HG02938 (cell line): Measurements from ENCODE around the gene RBCK1.
A peak's percentile ranks its signal among the peaks of the same experiment; 100 is the strongest.

Experiments used
- ATAC-seq: cut with Tn5 transposase; IDR thresholded peaks from one replicate; pipeline ENCODE4 v1.9.1; 2021; ENCODE audit warnings: mild to moderate bottlenecking, moderate library complexity; ENCODE audit not compliant: unreplicated experiment

Gene RBCK1

DNA sequence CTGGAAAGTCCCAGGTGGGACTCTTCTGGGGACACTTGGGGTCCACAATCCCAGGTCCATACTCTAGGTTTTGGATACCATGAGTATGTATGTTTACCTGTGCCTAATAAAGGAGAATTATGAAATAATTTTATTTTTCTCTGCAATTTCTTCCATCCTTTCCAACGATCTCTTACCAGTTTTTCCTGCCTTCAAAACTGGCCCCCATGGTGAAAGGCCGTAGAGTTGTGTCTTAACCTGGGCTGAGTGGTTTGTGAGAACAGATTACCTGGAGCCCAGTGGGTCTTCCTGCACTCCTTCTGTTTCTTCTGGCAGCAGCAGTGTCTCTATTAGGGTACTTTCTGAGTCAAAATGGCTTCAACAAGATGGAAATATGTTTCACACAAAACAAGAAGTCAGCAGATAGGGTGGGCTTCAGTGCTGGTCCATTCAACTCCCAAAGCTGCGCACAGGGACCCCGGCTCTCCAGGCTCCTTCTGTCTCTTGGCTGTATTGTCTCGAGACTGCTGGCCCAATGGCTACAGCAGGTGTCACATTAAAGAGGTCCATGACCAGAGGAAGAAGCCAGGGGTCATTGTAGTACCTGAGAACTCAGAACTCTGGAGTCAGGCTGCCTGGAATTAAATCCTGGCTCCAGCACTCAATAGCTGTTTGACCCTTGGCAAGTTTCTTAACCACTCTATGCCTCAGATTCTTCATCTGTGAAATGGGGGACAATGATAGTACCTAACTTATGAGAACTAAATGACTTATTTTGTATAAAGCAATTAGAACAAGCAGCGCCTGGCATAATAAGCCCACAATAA lies 10.5 kb upstream of the RBCK1 start:
- no peak for ATAC-seq

DNA sequence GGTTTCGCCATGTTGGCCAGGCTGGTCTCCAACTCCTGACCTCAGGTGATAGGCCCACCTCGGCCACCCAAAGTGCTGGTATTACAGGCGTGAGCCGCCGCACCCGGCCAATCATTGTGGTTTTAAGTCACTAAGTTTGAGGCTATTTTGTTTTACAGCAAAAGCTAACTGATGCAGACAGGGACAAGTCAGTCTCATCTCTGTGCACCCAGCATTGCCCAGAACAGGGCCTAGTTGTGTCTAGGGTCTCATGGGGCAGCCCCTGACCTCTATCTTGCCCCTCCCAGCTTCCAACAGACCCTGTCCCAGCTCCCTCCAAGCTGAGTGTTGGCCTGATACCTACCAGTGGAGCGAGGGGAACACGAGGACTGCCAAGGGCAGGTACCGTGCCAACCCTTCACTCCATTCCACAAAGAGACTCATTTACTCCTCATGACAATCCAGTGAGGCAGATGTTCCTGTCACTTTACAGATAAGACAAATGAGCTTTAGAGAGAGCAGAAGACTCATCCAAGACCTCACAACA lies 8.9 kb upstream of the RBCK1 start:
- ATAC-seq = no peak

DNA sequence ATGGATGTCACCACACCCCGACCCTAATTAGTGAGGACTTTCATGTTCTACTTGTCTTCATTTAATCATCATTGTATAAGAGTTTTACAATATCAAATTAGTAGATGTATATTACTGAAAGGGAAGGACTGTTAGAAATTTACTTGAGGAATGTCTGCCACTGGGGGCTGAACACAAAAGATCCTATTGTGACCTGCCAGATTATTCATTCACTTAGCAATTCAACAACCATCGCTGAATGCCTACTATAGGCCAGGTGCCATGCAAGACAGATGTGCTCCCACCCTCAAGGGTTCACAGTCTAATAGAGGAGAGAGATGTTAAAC lies 8.0 kb upstream of the RBCK1 start:
- ATAC-seq = no peak

DNA sequence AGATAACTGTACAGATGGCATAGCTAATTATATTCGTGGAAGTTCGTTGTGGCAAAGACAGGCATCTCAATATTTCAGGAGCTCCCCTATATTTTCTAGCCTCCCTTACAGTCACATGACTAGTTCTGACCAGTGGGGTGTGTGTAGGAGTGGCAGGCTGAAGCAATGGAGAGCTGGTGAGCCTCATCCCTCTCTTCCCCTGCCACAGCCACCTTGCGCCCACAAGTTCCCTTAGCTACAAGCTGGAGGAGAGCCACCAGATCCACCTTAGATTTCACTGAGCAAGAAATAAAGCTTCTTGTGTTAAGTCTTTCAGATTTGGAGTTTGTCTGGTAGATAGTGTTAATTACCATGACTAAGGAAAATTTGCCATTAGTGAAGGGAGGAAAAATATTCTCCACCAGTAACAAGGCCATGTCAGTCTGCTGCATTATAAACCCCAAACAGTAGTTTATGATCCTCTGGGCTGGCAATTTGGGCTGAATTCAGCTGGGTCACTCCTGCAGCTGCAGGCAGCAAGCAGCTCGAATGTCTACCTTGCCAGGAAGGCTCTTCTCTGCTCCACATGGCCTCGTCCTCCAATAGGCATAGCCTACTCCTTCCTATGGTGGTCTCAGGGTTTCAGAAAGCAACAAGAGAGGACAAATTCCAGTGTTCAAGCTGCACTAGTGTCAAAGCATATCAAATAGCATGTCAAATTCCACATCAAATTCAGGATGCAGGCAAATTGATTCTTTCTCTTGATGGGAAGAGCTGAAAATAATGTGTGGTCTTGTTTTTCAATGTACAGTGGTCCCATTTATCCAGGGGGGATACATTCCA lies 7.4 kb upstream of the RBCK1 start:
- no peak for ATAC-seq

DNA sequence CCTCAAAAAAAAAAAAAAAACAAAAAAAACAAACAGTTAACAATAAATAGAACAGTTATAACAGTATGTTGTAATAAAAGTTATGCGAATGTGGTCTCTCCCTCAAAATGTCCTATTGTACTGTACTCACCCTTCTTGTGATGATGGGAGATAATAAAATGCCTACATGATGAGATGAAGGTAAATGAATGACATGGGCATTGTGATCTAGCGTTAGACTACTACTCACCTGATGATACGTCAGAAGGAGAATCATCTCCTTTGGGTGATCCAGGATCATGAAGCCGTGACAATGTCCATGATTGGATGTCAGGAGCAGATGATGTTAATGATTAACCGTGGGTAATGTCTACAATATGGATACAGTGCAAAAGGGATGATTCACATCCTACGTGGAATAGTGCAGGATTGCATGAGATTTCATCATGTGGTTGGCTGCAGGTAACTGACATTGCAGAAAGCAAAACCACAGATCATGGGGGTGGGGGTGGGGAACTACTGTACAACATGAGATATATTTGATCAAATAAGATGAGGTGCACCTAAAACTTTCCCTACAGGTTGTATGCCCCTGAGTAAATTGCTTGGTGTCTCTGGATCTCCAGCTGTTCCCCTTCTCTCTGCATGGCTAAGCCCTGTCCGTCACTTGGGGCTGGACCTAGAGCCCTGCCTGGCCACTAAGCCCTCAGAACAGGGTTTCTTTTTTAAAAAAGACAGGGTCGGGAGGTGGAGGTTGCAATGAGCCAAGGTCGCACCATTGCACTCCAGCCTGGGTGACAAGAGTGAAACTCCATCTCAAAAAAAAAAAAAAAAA lies 6.2 kb upstream of the RBCK1 start:
- ATAC-seq = no peak

DNA sequence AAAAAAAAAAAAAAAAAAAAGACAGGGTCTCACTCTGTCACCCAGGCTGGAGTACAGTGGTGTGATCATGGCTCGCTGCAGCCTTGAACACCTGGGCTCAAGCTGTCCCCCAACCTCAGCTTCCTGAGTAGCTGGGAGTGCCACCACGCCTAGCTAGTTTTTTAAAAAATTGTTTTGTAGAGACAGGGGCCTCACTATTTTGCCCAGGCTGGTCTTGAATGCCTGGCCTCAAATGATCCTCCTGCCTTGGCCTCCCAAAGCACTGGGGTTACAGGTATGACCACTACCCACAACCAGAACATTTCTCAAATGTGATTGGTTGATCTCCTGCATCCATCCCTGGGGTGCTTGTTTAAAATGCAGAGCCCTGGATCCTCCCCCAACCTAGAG lies 5.6 kb upstream of the RBCK1 start:
- no peak for ATAC-seq

DNA sequence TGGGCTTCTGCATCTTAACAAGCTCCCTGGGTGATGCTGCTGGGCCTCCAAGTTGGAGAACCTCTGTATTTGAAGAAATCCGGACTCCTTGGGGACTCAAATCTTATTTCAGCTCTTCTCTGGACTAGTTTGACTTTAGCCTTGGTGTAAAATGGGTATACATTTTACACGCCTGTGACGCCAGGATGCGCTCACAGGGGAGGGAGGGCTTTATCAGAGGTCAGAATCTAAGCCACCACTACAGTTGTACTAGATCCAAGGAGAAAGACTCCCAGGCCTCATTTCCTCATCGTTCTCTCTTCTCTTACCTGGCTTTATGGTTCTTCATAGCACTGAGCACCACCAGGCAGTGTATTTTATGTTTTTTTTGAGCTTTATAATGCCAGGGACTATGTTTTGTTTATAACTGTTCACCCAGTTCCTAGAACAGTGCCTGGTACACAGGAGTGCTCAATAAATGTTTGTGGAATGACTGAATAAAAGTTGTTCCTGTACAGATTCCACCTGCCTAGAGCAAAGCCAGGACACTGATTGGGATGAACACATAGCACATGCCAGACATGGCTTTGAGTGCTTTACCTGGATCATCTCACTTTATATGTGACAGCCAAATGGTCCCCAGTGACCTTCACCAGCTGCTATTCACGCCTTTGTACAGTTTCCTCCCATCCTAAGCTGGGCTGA lies 5.1 kb upstream of the RBCK1 start:
- ATAC-seq = no peak

DNA sequence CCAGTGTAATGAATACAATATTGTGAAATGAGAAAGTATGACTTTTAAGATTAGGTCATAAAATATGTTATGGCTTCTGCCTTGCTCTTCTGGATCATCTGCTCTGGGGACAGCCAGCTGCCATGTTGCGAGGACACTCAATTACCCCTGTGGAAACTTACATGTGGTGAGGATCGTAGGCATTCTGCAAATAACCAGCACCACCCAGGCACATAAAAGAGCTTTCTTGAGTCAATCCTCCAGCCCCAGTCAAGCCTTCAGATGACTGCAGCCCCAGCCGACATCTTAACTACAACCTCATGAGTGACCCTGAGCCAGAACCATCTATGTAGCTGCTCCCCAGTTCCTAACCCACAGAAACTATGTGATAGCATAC lies 4.5 kb upstream of the RBCK1 start:
- no peak for ATAC-seq

DNA sequence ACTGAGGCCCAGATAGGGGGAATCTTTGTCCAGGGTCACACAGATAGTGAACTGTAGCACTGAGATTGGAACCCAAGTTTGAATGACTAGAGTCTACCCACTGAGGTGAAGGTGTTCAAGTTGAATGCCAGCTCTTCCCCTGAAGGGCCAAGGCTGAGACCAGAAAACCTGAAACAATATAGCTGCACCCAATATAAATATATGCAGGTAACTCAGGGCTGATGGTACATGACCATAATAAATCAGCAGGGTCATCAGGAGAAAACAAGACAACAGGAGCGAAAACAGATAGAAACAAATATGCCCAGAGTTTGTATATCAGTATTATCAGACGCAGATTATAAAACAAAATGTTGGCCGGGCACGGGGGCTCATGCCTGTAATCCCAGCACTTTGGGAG lies 4.0 kb upstream of the RBCK1 start:
- ATAC-seq = no peak

DNA sequence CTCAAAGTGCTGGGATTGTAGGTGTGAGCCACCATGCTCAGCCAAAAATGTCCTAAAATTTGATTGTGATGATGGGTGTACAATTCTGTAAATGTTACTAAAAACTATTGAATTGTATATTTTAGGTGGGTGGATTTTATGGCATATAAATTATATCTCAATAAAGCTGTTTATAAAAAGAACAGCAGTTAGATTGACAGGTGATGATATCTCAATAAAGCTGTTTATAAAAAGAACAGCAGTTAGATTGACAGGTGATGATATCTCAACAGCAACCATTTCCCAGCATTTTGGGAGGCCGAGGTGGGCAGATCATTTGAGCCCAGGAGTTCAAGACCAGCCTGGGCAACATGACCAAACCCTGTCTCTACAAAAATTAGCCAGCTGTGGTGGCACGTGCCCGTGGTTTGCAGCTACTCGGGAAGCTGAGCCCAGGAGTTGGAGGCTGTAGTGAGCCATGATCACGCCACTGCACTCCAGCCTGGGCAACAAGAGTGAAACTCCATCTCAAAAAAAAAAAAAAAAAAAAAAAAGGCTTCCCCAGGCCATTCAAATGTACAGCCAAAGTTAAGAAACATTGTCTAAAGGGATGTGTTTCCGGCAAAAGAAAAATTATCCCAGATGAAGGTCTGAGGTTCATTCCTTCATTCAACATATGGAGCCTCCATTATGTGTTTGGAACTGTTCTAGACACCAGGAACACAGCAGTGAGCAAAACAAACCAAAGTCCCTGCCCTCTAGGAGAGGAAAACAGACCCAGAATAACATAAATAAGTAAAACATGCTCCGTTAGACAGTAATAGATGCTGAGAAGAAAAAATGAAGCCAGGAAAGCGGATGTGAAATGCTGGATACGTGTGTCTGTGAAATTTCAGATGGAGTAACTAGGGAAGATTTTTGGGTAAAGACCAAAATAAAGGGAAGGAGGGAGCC lies 1.6 kb upstream of the RBCK1 start:
- no peak for ATAC-seq

DNA sequence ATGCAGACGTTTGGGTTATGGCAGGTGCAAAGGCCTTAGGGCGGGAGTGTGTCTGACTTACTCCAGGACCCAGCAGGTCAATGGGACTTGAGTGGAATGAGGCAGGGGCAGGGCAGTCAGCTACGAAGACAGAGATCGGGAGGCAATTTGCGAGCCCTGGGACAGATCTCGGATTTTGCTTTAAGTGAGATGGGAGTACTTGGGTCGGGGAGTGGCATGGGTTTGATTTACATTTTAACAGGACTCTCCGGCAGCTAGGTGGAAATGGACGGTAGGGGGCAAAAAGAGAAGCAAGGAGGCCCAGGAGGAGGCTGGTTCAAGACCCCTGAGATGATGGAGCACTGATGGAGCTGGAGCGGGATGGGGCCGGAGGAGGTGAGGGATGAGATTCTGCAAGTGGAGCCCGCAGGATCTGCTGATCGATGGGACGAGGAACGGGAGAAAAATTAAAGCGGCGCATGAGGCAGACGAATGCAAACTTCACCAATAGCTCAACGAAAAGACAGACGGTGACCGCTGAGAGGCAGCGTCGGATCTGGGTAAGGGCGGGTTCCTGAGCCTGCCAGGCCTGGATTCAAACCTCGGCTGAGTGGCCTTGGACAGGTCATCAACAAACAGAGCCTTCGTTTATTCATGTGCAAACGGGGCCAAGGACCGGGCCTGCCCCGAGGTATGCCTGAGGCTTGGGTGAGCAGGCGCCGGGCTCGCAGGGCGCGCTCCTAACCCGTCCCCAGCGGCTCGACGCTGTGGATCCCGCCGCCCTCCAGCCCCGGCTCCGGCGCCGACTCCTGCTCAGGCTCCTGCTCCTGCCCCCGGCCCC lies 756 bp upstream of the RBCK1 start:
- ATAC-seq = peak; percentile 54

DNA sequence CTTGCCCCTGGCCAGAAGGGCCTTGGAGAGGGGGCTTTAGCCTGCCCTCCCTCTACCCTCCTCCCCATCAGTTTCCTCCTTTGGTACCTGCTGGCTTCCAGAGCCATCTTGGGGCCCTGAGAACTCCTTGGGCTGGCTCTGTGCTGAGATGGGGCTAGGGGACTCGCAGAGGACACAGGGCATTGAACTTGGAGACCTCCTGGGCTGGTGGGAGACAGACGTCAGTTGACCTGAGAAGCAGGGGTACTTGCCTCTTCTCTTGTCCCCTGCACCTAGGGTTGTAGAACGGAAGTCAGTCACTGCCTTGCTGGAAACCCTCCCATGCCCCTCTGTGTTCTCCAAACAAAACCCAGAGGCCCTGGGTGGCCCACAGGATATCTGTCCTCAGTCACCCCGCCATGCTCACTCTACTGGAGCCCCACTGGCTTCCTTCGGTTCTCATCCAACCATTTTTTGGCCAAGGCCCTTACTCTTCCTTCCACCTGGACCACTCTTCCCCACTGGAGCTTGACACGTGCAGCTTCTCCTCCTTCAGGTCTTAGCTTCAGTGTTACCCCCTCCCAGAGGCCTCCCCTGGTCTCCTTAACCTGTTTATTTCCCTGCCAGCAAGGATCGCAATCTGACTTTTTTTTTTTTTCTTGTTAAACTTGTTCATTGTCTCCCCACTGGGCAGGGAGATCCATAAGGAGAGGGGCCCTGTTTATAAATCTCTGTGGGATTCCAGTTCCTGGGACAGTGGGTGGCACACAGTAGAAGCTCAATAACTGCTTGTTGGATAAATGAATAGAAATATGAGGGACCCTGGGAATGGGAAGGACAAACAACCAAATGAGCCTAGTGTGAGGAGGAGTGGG lies 971 bp downstream of the RBCK1 start:
- ATAC-seq = peak; percentile 17

DNA sequence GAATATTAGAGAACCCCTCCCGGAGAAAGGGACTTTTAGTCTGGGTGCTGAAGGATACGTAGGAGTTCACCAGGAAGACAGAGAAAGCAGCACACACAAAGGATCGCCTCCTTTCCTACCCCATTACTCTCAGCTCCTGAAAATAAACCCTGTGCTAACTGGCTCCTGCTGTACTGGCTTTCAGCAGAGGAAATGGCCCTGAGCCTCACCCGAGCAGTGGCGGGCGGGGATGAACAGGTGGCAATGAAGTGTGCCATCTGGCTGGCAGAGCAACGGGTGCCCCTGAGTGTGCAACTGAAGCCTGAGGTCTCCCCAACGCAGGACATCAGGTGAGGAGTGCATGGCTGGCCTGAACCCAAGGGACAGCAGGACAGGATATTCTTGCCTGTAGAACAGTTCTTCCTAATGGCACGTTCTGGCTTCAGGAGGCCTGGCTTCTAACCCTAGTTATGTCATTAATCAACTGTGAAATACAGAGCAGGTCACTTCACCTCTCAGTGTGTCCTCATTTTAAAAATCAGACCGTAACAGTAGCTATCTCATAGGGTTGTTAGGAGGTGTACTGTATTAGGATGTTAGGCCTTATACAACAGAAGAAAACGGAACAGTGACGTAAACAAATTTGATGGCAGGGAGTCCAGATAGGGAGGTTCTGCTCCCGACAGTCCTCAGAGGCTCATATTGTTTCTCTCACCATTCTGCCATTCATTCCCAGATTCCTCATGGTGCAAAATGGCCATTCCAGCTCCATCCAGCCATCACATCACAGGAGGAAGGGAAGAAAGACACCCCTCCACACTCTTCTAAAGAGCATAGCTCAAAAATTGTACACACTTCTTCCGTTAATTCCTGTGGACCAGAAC lies 1.8 kb downstream of the RBCK1 start:
- ATAC-seq = no peak

DNA sequence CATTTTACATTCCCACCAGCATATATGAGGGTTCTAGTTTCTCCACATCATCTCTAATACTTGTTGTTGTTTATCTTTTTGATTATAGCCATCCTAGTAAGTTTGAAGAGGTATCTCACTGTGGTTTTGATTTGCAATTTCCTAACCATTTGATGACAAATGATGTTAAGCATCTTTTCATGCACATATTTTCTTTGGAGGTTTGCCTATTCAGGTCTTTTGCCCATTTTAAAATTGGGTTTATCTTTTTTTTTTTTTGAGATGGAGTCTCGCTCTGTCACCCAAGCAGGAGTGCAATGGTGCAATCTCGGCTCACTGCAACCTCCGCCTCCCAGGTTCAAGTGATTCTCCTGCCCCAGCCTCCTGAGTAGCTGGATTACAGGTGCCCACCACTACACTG lies 4.0 kb downstream of the RBCK1 start:
- no peak for ATAC-seq

DNA sequence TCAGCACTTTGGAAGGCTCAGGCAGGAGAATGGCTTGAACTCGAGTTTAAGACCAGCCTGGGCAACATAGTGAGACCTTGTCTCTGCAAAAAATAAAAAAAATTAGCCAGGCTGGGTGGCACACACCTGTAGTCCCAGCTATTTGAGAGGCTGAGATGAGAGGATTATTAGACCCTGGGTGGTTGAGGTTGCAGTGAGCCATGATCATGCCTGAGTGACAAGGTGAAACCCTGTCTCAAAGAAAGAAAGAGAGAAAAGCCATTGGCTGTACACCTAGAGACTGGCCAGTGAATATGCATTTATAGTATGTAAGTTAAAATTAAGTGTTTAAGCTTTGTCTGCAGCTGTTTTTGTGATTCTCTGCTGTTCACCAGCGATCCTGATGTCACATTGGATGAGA lies 6.1 kb downstream of the RBCK1 start:
- ATAC-seq = no peak

DNA sequence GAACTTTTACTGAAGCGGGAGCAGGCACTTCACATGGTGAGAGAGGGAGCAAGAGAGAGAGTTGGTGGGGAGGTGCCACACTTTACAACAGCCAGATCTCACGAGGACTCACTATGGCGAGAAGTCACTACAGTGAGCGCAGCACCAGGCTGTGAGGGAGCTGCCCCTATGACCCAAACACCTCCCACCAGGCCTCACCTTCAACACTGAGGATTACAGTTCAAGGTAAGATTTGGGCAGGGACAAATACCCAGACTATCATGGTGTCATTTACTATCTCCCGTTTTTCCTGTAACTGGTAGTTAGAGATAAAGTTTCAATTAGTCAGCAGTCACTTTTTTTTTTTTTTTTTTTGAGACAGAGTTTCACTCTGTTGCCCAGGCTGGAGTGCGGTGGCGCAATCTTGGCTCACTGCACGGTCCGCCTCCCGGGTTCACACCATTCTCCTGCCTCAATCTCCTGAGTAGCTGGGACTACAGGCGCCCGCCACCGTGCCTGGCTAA lies 7.8 kb downstream of the RBCK1 start:
- no peak for ATAC-seq
